GM23248 (cell line): ENCODE data around the gene PSD4.

Experiments used
- EZH2 ChIP-seq: fragments of 200-600 bp; sonication (generic); IDR thresholded peaks from 2 replicates; pipeline ENCODE4 v1.6.1; 2018; ENCODE audit warnings: antibody characterized with exemption, mild to moderate bottlenecking; ENCODE audit not compliant: insufficient read depth, poor library complexity, severe bottlenecking
- EZH2phosphoT487 ChIP-seq: fragments of 200-600 bp; sonication (generic); IDR thresholded peaks from 2 replicates; pipeline ENCODE4 v1.6.1; 2018; ENCODE audit warnings: antibody characterized with exemption, moderate library complexity, mild to moderate bottlenecking, low read depth; ENCODE audit not compliant: insufficient read depth

DNA sequence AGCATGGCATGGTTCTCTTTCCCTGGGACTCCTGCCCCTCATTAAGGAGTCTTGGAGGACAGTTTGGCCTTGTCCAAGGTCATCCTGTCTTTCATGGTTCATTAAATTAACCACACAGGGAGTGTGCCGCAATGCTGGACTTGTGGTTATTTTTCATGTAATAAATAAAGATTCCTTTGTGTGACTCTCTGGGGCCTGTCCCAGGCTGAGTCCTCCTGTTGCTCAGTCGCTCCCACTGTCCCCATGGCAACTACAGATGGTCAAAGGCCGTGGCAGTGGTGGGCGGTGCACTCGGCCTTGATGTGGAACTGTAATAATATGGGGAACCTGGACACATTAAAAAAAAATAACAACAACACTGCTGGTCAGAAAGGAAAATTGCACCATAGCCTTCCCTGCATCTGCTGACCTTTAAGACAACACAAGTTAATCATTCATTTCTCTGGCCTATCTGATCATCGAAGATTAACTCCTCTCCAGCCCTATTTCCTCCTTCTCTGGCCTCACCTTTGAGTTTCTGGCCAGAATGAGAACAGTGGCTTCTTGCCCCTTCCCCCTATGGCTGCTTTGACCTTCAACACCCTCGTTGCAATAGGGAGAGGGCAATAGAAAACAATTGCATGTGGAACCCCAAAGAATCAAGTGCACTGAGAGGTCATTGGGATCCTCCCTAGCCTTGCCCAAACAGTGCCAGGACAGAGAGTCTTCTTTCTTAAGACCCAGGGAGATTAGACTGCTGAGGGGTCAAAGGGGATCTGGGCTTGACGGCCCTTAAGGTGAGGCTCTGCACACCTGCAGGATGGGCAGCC lies 44.7 kb downstream of the PSD4 start:
- TF ChIP-seq EZH2 (no peak), EZH2phosphoT487 (no peak)
